ENCODE data around the gene CAMTA1.

The CAMTA1 gene

DNA sequence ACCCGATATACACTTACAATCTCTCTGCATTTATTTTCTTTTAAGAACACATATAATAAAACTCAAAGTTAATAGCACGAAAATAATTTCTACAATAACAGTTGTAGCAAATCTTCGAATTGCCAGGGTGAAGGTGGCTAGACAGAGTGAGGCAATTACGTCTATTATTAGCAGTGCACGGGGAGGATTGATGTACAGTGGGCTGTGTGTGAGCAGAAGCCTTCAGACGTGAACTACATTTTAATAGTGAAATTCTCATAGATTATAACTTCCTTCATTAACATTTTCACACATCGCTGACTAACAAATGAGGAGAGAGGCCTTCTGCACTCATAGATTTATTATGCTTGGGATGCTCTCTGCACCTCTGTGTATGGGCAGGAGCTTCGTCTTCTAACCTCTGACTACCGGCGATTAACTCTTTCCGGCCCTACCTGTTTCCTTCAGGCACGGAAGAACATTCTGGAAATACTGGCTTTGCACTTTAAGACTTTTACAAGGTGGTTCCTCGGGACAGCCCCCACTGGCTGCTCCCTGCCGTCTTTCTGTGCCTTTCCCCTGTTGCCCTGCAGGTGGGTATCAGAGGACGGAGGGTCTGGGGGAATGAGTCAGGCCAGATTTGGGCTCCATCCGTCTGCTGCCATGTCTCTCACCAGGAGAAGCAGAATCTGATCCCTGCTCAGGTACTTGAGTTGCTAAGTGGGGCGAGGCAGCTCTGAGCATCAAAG is 200.5 kb downstream of the CAMTA1 start:
- no peak for DNase-seq

DNA sequence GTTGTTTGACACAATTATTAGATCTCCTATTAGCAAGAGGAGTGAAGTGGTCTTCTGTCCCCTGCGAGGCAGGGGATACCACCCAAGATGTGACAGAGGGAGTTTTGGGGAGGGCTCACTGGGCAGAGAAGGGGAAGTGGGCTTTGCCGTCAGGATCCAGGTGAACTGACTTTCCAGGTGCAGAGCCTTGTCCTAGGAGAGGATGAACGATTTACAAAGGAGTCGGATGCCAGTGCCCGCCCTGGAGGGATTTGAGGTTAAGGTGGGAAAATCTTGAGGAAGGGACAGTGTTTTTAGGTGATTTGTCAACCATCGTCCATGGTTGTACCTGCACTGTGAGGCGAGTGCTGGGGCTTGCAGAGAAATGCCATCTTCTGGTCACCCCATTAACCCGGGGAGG is 201.0 kb downstream of the CAMTA1 start:
- DNase-seq, result no peak

- no peak for DNase-seq
Measured at GRCh38 chr1:6987940-6988339, 202.7 kb downstream of the CAMTA1 start.

DNA sequence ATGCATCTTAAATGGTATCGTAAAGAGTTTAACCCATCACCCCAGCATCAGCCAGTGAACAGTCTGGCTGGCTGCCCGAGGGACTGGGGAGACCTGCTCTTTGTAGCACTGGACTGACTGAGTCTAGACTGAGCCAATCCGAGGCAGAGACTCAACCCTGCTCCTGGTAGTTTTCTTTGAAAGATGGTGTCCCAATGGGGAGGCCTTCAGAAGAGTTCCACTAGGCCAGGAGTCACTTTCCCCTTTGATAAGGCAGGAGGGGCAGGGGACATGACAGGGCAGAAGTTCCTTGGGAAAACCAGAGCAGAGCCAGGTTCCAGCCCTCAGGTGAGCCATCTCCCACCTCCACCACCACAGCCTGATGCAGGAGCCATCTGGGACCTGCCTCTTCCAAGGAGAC is 203.5 kb downstream of the CAMTA1 start:
- no peak for DNase-seq

DNA sequence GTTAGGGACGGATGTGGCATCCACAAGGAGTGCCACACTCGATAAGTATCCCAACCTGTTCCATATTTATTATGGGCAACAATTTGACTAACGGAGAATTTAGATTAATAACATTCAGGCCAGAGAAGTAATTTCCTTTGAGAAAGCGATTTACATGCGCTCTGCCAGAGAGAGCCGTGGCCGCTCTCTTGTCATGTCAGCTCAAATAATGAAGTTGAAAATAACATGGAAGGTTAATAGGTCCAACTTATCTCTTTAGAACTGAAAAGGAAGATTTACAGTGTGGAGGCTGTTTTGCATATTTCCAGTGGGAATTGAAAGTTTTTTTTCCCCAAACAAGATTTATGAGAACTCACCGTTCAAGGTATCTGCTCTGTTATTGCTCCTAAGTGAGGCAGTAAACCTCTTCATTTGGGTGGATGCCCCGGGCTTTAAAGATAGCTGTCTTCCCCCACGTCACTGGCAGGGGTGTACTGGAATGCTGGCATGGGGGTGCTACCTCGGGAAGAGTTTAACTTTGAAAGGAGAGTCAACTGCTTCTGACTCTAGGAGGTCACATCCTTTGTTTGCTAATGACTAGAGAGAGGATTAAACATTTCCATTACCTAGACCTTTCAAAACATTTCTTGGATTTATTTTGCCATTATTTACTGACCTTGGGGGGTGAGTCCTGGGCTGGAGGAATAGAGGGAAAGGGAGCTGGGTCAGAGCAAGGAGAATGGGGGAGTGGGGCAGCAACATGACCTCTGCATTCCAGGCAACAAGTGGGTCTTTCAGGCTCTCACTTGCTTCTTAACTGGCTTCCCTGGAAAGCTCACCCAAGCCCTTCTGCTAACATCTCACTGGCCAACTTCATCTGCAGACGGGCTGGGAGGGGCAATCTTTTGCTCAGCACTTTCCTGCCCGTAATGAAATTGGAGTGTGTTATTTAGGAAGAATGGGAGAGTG is 204.2 kb downstream of the CAMTA1 start:
- no peak for DNase-seq

DNA sequence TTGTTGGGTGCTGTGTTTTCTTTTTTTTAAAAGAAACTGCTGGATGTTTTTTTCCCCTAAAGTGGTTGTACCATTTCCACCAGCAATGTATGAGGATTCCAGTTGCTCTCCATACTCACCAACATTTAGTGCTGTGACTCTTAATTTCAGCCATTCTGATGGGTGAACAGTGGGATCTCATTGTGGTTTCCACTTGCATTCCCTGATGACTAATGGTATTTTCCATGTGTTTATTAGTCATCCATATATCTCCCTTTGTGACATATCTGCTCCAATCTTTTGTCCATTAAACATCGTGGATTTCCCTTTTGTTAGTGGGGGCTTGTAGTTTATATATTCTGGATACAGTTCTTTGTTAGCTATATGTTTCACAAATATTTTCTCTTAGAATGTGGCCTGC is 206.0 kb downstream of the CAMTA1 start:
- no peak for DNase-seq

DNA sequence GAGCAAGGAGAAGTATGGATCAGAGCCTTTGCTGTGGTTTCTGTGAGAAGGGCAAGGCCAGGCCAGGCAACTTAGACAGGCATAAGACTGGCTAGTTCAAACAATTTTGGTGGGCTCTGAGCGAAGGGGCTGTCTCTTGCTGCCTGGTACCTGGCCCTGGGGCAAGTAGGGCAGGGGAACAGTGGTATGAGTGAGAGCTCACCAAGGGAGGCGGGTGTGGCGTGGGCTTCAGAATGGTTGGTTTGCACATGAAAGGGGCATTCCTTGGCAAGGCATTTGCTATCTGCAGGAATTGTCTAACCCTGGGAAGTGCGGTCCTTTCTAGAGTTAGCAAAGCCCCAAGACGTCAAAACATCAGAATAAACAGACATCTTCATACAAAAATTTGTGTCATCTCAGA is 210.5 kb downstream of the CAMTA1 start:
- no peak for DNase-seq

DNA sequence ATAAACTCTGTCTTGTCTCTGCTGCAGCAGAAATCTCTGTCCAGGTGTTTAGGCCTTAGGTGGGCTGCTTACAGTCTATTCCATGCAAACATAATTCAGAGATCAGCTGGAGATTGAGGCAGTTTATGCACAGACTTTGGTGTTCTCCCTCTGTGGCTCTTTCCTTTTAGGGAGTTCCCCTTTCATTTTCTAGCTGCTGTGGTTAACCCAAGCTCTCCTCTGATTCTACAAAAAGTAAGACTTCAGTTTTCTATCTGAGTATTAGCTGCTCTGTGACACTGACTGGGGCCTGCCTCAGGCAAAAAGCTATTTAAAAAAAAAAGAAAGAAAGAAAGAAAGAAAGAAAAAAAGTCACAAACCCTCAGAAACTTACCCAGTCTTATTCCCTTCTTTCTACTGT is 211.1 kb downstream of the CAMTA1 start:
- no peak for DNase-seq

GRCh38 chr1:6996866-6997265 is 211.6 kb downstream of the CAMTA1 start:
- no peak for DNase-seq

GRCh38 chr1:6998267-6998666 is 213.0 kb downstream of the CAMTA1 start:
- no peak for DNase-seq

- DNase-seq, result no peak
Measured at GRCh38 chr1:6999826-7000225, 214.6 kb downstream of the CAMTA1 start.

DNA sequence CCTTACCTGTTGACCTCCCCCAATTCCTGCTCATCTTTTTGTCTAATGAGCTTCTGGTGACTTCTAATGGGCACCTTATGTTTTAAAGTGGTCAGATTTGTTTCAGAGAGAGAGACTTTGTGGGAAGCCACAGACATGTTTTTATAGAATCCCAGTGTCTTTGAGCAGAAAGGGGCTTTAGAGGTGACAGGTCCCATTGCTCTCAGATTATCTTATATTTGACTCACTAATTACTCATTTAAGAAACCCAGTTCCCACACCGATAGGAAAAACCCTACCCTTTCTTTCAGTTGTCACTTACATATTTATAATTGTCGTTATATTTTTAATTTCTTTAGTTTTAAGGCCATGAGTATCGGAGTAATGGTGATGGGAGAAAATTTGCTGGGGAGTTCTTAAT is 215.5 kb downstream of the CAMTA1 start:
- no peak for DNase-seq

DNA sequence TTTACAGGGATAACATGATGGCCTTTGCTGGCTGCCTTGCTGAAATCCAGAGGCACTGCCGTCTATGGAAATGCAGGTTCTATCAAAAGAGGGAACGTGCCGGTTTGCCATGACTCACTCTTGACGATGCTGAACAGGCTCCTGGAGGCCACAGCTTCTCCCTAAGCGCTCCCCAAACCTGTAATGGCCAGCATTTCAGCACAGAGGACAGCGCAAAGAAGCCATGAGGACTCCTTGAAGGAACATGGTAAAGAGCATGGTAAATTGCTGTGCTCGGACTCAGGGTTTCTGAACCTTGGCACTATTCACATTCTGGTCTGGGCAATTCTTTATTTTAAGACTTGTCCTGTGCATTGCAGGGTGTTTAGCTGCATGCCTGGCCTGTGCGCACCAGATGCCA is 217.5 kb downstream of the CAMTA1 start:
- no peak for DNase-seq

GRCh38 chr1:7003676-7004075 is 218.4 kb downstream of the CAMTA1 start:
- DNase-seq, result no peak

DNA sequence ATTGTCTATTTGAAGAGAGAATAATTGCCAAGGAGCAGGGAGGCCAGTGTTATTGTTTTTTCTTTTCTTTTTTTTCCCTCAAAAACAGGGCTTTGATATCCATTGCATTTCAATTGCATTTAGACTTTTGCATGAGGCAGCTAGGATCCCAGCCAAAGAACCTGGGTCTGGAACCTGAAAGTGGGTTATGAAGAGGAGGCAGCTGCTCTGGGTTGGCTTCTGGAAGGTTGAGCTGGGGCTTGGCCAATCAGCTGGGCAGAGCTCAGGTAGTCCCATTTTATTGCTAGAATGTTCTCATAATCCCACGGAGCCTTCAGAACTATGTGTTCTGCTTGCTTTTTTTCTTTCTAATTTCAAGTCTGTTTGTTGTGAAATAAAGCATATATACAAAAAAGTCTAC is 218.9 kb downstream of the CAMTA1 start:
- no peak for DNase-seq

DNA sequence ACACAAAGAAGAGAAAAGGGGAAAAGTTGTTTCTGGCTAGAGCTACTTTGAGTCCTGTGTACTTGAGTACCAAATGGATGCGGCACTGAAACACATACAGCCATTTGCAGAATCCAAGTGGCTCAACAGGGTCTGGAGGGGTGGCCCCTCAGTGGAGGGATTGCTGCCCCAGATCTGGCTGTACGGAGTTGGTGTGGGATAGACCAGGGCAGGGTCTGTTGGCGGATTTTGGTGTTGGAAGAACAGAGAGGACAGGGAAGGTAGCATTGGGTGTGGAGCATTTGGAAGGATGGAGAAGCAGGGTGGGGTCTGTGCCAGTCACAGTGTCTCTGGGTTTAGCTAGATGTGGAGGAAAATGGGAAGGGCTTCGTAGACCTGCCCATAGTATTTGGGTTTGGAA is 220.5 kb downstream of the CAMTA1 start:
- DNase-seq, result no peak

GRCh38 chr1:7006996-7007871 is 222.0 kb downstream of the CAMTA1 start:
- no peak for DNase-seq

GRCh38 chr1:7007902-7008301 is 222.6 kb downstream of the CAMTA1 start:
- no peak for DNase-seq

GRCh38 chr1:7008331-7008730 is 223.1 kb downstream of the CAMTA1 start:
- no peak for DNase-seq

DNA sequence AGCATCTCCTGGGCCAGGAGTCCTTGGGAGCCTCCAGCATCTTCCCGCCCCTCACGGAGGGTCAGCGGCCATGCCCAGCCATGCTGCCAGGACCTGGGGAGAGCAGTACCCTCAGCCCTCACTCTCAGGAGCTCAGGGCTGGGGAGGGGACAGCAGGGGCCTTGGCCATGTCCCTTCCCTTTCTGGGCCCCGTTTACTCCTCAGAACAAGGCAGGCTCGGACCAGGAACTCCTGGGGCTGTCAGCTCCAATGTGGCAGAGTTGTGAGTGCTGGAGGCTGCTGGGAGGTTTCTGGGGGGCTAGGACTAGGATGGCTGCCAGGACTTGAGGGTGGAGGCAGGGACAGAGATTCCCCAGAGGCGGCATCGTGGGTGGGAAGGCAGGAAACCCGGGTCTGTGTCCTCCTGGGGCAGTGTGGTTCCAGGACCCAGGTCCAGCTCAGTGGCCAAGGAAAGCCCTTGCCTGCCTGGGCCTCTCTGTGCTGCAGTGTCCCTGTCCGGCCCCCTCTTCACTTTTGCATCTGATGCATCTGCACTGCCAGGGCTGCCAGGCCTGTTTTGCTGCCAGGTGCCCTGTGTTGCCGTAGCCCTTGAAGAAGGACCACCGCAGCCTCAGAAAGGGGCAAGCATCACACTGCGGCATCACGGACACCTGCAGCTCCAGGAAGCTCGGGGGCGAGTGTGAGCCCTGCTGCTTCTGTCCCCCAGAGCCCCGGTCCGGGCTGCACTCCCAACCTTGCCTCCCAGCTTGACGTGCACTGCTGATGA is 223.9 kb downstream of the CAMTA1 start:
- no peak for DNase-seq

DNA sequence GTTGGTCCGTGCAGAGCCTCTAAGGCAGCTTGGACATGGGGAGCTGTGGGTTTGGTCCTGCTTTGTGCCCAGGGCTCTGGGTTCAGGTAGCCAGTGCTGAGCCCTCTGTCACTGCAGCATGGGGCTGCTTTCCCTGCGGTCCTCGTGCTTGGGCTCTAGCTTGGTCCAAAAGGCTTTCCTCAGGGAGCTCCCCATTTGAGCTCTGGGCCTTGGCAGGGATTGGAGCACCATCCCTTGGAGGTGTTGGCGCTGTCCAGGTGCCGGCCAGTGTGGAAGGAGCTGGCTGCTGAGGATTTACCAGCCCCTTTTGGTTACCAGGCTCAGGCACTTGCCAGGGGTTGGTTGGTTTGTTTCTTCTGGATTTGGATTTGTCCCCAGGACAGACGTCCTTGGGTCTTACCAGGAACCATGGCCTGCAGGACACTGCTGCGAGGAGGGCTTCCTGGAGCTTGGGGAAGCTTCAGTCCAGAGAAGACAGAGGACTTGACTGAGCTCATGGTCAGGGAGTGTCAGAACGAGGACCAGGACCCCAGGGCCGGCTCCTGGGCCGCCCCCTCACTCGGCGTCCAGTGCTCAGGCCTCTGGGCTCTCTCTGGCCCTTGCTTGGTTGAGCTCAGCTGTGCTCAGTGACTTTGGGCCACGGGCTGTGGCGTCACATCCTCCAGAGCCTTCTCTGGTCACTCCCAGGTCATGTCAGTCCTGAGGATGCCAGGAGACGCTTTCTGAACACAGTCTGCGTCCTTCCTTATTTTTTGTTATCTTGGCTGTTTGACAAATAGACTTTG is 224.7 kb downstream of the CAMTA1 start:
- DNase-seq, result no peak
